ENCODE measurements around the gene NR3C1.

DNA sequence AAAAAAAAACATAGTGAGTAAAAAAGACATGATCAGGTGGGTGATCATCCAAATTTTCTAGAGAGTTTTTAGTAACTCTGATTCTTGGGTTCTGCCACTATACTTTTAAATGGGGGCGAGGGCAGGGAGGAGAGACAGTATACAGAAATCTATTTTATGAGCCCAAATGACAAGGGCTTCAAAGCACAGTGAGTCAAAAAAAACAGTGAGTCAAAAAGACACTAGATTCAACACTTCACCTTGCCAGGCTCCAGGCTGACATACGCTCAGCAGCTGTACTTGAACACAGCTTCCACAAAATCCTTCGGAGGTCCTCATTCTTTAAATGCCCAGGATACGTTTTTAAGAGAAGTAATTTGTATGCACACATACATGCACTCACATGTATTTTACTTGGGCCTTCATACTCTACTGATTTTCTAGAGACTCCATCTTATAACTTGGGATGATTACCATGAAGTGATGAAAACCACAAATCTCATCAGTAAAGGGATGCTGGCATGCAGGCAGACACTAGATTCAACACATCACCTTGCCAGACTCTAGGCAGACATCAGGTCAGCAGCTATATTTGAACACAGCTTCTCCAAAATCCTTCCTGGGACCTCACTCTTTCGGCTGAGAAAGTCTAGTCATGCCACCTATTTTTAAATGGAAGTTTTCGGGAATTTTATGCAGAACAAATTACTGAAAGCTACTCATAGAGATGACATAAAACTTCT, 28.8 kb downstream of the NR3C1 start:
- TF ChIP-seq BHLHE40 (IDR thresholded peaks at IDR 0.05; ENCODE audit: borderline replicate concordance) (no peak), L3MBTL2 (conservative IDR thresholded peaks at IDR 0.05) (no peak), ELF4 (IDR thresholded peaks at IDR 0.05) (no peak)

All from HEK293T (cell line).